GM21528 (cell line): ENCODE data around the gene IP6K3.
A peak's percentile ranks its signal among the peaks of the same experiment; 100 is the strongest.

Experiments
- ATAC-seq: cut with Tn5 transposase; IDR thresholded peaks from one replicate; pipeline ENCODE4 v1.9.1; 2021; ENCODE audit warnings: mild to moderate bottlenecking, moderate library complexity; ENCODE audit not compliant: unreplicated experiment, low FRiP score

Gene IP6K3

DNA sequence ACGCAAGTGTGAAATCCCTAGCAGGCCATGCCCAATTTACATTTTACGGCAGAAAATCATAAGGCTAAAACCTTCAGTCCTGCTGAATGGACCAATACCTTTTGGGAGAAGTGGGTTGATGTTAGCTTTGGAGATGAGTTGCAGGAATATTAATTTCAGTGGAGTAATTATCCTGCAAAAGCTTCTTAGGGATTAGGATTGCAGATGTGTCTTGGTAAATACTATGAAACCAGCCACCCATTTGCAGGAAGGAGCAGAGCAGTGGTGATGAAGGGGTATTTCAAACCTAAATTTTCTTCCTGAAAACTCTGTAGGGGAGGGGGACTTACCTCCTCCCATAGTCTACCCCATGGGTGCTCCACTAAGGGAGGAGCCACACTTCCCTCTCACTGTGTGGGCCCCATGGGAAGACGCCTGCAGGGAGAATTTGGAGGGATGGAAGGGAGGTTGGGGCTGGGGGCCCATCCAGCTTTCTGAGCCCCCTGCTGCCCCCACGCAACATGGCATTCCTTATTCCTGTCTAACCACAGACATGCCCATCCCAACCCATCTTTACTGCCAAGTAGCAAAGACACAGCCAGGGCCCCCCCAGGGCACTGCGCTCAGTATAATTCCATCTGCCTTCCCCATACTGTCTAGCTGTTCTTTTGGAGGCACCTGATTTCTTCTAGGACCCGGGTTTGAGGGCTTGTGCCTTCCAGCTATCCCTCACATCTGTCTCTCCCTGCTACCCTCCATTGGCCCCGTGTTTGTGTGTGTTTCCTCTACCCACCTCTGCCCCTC is 20.6 kb downstream of the IP6K3 start:
- no peak for ATAC-seq

DNA sequence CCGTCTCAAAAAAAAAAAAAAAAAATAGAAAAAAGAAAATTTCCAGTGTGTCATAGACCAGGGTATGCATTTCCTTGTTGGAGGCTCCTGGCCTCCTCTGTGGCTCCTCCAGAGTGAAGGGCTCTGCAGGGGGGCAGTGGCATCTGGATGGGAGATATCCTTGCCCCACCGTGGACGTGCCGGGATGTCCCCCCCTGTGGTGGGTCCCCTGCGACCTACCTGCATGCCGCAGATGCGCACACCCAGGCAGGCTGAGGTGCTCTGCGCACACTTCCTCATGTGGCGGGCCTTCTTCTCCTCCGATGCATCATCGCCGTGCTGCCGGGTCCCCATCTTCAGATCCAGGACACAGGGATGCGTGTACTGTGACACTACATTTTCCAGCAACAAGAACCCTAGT is 21.5 kb downstream of the IP6K3 start:
- no peak for ATAC-seq

DNA sequence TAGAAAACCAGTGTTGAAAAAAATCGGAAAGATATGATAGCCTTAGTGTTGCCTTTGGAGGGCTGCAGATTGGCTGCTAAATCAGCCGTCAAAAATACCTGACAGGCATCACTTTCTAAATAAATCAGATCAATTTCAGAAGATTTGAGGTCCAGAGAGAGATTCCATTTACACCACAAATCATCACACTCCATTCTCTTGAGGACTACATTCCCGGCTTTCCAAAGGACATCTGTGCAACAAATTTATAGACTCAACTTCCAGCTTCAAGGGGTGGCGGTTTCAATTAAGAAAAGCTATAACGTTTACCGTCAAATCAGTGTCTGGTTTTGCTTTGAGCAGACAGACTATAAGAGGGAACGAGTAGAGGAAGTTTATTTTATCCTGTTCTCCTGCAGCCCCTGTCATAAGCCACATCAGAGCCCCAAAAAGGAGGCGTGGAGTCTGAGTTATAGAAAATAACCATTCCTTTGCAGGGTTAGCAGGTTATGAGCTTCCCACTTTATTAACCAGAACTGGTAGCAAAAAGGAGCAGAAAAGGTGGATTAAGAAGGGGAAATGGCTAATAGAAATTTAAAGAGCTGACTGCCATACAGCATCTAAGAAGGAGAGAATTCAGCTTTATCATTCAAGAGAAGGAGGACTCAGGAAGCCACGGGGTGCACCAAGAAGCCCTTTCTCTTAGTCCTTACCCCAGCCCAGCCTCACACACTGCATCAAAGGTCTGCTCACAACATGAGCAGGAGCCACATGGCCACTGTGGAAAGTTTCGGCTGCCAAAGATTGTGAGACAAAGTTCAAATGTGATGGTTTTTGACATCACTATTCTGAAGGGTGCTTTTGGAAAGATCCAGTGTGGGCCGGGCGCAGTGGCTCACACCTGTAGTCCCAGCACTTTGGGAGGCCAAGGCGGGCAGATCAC is 22.3 kb downstream of the IP6K3 start:
- no peak for ATAC-seq

DNA sequence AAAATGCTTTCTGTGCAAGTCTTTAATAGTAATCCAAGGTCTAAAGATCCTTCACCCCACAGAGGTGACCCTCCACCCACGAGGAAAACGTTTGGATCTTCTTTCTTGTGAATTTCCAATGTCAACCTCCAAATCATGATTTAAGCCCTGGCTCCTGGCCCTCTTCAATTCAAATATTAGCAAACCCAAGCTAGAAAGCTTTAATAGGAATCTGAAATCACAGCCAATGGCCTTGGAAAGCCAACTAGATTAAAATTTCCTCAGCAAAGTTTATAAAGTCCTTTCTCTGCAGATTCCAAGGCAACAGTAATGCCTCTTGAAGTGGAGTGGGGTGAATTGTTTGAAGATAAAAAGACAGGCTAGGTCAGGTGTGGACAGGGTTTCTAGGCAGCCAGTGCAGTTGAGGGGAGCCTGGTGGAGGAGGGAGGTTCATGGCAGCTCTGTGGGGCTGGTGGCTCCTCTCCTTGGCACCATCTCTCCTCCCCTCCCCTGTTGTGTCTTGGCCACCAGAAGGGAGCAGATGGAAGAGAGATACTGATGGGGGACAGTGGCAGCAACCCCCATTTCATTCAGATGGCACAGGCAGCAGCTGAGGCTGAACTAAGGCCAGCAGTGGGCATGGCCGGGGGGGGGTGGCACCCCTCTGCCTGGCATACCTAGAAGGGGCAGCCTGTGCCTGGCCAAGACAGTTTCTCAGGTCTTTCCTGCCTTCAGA is 23.2 kb downstream of the IP6K3 start:
- no peak for ATAC-seq

DNA sequence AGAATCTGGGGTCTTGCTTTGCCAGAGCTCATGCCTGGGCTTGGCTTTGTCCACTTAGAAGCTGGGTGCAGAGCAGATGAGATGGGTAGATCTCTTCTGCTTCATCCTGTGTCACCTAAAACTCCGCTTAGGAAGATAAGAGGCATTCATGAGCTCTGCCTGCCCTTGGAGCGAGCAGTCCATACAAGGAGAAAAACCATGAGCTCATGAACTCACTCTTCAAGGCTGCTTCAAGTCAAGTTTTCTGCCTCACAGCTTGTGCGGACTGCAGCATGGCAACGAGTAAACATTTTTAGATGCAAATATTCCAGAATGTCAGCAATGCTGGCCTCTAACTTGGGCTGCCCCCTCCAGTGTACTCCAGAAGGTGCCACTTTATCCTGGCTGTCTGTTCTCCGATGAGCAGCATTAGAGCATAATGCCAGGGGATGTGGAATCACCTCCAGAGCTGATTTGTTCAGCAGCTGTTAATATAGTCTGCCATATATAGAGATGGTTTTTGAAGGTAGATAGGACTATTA is 24.5 kb downstream of the IP6K3 start:
- ATAC-seq = no peak

DNA sequence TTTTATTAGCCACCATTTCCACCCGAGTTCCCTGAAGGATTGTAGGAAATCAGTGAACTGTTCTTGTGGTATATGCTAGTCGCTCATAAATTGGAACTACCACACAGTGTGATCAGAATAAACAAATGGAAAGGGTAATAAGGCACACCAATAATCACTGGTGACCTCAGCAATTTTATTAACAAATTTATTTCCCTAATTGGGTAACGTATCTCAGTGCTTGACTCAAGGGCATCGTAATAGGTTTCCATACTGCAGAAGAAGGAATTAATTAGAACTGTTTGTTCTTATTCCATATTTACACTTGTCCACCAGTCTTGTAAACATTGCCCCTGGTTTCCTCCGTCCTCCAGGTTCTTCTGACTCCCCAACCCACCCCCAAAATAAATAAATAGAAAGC is 25.2 kb downstream of the IP6K3 start:
- no peak for ATAC-seq

DNA sequence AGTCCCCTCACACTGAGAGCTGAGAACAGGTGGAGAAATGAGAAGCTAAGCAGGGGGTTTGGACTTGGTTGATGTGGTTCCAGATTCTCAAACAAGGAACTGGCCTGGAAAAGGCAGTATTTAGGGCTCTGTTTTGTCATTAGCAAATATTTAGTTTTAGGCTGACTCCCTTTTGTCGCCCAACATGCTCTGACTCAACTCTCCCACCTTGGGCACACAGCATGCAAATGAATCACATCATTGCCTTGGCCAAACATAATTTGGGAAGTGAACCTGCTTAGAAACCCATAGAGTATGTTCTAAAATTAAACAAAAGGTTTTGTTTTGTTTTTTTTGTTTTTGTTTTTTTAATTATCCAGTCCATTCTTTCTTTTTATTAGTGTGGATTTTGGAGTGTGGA is 25.7 kb downstream of the IP6K3 start:
- no peak for ATAC-seq

DNA sequence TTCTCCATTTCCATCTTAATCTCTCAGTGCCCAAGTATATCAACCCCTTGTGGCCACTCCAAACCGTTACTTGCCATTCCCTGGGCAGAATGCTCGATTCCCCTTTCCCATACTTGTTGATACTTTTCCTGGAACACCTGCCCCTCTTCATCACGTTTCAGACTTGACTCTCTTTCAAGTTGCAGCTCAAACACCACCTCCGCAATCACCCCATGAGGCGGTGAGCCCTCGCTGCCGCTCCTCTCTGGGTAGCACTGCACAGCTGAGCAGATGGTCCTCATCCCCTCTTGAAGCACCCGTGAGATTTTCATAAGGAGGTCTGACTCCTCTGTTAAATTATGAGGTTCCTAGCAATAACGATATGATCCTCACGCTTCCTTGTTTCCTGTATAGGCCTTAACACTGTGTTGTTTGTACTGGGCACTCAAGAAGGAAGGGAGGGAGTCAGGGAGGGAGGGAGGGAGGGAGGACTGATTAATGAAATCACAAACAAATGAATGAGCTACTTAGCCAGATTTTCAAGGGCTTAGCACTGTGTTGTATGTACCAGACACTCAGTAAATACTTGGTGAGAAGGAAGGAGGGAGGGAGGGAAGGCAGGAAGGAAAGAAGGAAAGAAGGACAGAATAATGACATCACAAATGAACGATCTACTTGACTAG is 27.2 kb downstream of the IP6K3 start:
- ATAC-seq = no peak

DNA sequence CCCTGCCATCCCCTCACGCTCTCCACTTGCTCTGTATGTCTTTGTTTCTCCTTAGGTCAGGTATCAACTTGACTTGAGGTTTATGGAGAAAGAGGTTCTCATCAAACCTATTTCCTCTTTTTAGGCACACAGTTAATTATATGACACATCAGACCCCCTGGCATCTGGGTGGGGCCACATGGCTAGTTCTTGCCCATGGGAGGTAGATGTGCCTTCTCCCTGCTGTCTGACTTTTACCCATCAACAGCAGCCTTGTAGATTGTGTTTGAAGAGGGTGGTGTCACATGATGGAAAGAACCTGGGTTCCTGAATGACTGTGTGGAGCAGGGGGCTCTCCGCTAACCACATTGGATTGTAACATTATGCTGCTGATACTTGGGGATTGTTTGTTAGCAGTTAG is 28.0 kb downstream of the IP6K3 start:
- no peak for ATAC-seq

DNA sequence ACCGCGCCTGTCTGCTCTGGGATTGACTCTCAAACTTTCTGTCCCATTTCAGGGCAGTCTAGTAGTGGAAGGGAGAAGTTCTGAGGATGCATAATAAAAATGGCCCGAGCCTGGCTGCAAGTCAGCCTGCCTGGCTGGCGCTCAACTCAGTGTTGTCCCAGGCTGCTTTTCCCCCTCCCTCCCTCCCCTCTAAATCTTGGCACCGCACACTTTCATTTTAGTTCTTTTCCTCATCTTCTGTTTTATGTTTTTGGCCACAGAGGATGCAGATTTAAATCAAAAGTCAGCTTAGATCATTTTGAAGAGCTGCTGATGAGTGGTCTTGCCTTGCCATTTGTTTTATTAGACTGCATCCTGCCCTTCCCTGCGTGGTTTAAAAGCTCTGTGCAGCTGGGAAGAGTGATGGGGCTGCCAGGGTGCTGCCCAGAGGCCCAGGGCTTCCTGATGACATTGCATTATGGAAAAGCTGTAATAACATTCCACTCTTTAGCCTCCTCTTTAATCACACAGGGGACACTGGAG is 28.7 kb downstream of the IP6K3 start:
- ATAC-seq = no peak

DNA sequence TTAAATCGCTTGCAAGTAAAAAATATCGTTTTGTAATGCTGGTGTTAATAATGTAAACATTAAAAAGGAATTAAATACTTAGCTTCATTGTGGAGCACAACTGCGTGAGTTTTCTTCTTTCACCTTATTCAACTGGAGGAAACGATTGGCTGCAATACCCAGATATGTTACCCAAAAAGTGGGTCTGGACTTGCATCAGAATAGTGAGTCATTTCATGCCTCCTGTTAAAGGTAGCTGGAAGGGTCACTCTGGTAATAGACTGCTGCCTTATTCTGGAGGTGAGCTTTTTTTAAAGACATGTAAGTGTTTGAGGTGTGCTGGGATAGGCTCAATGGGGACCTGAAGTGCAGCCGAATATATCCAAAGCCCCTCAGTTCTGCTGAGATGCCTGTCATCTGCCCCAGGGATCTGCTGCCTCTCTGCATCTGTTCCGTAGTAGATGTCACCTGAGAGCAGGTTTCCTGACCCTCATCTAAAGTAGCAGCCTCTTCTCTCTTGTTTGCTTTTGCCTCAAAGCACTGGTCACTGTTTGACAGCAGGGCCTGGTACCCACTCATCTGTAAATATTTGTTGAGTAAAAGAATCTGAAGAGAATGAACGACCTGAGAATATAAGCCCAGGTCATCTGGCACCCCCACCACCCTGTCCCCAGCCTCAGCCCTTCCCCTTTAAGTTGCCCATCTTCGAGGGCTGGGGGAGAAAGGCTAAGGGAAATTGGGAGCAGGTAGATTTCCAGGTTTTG is 29.6 kb downstream of the IP6K3 start:
- no peak for ATAC-seq

DNA sequence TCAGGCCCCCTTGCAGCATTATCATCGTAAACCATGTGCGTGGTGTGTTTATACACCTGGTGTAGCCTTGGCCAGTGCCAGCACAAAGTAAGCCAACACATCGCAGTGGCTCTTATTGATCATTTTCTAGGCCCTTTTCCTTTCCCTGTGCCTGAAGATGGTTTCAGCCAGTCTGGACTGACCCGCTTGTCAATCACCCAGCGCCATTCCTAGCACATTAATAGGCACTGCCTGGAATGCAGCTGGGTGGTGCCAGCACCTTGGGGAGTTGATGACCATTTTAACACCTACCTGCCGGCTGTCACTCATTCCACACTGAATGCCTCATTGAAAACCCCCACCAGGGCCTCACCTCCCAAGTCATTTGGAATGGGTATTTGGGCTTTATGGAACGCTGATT is 30.3 kb downstream of the IP6K3 start:
- no peak for ATAC-seq

DNA sequence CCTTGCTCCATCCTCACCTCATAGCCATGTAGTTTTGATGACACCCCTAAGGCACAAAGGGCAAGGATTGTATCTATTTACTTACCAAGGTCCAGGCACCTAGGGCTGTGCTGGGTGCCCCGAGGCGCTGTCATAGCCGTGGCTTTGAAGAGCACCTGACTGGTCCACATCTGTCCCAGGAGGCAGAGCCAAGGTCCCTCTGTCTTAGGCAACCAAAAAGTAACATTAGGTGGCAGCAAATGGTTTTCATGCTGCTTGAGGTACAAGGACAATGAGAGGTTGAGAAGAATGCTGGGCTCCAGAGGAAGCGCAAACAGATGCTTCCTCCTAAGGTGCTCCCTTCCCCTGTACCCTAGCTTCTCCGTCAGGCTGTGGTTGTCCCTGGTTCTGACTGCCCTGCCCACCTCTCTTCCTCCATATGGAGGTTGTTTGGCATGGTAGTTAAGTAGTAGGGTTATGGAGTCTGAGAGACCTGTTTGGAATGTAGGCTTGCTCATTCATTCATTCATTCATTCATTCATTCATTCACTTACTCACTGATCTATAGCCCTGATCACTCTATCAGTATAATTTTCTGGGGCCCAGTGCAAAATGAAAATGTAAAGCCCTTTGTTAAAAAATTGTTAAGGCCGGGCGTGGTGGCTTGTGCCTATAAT is 32.2 kb downstream of the IP6K3 start:
- ATAC-seq = no peak

DNA sequence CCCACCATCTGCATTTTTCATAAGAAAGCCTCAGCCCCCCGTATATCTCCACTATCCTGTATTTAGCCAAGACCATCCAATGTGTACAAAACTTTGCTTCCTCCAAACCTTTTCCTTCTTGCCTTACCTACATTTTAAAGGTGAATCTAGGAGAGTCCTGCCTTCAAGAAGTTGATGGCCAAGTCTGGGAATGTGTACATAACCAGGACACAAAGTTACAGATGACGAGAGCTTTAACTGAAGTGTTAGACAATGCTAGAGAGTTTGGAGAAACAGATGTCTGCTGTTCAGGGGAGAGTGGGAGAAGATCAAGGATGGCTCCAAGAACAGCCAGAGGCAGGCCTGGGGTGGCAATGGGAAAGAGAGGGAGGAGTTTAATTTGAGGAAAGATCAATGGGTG is 32.9 kb downstream of the IP6K3 start:
- no peak for ATAC-seq

DNA sequence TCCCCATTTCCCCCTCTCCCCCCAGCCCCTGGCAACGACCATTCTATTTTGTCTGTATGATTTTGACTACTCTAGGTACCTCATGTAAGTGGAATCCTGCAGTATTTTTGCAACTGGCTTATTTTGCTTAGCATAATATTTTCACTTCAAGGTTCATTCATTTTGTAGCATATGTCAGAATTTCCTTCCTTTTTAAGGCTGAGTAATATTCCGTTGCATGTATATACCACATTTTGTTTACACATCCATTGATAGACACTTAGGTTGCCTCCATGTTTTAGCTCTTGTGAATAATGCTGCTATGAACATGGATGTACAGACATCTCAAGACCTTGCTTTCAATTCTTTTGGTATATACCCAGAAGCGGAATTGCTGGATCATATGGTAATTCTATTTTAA is 33.8 kb downstream of the IP6K3 start:
- ATAC-seq = no peak

DNA sequence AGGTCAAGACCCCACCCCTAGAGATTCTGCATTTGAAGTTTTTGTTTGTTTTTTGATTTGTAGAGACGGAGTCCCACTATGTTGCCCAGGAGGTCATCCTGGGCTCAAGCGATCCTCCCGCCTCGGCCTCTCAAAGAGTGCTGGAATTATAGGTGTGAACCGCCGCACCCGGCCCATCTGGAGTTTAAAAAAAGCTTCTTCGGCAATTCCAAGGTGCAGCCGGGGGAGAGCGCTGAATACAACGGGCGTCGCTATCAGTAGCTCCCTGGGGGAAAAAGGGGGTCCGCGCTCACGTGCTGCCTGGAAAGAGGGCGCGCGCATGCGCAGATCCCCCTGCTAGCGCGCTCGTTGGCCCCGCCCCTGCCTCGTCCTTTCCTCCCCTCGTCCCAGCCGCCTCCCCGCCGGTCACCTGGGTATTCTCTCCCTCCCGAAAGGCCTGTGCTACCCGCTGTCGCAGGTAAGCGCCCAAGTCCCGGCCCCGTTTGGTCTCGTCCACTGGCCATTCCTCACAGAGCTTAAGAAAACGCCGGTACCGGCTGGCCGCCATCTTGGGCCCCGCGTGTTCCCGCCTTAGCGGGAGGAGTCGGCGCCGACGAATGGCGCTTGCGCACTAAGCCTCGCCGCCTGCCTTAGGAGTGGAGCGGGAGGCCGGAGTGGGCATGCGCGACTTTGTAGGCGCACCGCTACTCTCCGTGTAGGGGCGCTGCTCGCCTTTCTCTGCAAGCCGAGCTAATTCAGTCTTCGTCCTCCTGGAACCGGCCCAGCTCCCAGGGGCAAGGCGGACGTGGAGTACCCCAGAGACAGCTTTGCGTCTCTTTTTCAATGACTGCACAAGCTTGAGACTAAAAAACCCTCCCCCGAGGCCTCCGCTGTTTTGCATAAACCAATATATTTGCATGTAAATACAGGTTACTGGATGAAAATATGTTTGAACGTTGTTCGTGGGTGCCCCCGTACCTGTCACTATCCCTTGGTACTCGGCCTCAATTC is 35.3 kb downstream of the IP6K3 start, which contains the start of gene UQCC2:
UQCC2 (minus strand) TSS at position 561 of the 990 bp plus-strand sequence; CDS start at position 547, 14 bp downstream.
- peak; percentile 77 for ATAC-seq

DNA sequence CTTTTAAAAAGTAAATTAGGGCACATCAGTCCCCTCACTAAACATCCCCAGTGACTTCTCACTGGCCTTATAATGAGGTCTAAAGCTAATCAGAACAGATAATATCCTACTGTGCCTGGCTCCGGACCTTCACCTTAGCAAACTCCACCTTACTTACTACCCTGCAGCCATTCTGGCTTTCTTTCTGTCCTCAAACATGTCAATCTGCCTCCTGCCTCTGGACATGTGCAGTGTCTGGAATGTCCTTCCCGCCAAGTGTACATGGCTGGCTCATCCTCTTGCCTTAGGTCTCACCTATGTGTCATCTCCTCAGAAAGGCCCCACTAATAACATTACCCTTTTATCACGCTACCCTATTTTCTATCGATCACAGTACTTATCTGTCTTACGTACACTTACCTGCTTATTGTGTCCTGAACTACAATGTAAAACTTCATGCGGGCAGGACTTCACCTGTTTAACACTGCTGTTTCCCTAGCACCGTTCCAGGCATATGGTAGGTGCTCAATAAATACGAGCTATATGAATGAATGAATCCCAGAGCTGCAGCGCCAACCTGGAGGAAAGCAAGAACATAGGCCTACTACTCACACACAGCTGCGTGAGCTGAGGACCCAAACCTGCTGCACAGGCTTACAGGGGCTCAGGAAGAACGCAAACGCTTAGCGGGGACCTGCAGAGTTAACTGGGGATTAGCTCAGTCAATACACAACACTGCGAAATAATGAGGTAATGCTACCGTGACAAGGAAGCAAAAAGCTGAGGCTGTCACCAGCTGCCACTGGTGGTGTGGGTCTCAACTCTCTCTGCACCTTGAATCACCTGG is 36.2 kb downstream of the IP6K3 start:
- no peak for ATAC-seq
